WERI-Rb-1 (cell line): ENCODE measurements around the gene MAPT.

Experiments
- DNase-seq: peaks from one replicate; pipeline ENCODE4 v3.0.0-alpha.2; 2020
- H3K27ac ChIP-seq: fragments of 250-450 bp; sonication (Bioruptor Pico); 2 replicates; pipeline ENCODE4 v1.5.1; 2020; ENCODE audit warnings: mild to moderate bottlenecking, moderate library complexity
- H3K27me3 ChIP-seq: fragments of 250-450 bp; sonication (Bioruptor Pico); 2 replicates; pipeline ENCODE4 v1.5.1; 2021; ENCODE audit warnings: mild to moderate bottlenecking, low read depth, moderate library complexity; ENCODE audit not compliant: insufficient read depth, severe bottlenecking
- H3K36me3 ChIP-seq: fragments of 250-450 bp; sonication (Bioruptor Pico); 2 replicates; pipeline ENCODE4 v1.5.1; 2020; ENCODE audit warnings: mild to moderate bottlenecking, moderate library complexity
- H3K4me3 ChIP-seq: 2 replicates; pipeline ENCODE4 v1.5.1; 2011; ENCODE audit warnings: low read depth, mild to moderate bottlenecking, control low read depth, low read length
- H3K9me3 ChIP-seq: fragments of 250-450 bp; sonication (Bioruptor Pico); 2 replicates; pipeline ENCODE4 v1.5.1; 2021; ENCODE audit warnings: mild to moderate bottlenecking, moderate library complexity; ENCODE audit not compliant: severe bottlenecking
- TF ChIP-seq, protein P1 (sequence below): IDR thresholded peaks from 2 replicates; pipeline ENCODE4 v1.5.1; 2011; ENCODE audit warnings: low read depth, mild to moderate bottlenecking, control low read depth, inconsistent platforms, low read length

Gene MAPT

GRCh38 chr17:45965812-45966211, 71.5 kb downstream of the MAPT start:
- DNase-seq, result no peak
- TF ChIP-seq, protein P1, sequence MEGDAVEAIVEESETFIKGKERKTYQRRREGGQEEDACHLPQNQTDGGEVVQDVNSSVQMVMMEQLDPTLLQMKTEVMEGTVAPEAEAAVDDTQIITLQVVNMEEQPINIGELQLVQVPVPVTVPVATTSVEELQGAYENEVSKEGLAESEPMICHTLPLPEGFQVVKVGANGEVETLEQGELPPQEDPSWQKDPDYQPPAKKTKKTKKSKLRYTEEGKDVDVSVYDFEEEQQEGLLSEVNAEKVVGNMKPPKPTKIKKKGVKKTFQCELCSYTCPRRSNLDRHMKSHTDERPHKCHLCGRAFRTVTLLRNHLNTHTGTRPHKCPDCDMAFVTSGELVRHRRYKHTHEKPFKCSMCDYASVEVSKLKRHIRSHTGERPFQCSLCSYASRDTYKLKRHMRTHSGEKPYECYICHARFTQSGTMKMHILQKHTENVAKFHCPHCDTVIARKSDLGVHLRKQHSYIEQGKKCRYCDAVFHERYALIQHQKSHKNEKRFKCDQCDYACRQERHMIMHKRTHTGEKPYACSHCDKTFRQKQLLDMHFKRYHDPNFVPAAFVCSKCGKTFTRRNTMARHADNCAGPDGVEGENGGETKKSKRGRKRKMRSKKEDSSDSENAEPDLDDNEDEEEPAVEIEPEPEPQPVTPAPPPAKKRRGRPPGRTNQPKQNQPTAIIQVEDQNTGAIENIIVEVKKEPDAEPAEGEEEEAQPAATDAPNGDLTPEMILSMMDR, result no peak
- Histone ChIP-seq H3K36me3 (no peaks in the 10 kb centered on the region), H3K27me3 (no peaks in the 10 kb centered on the region), H3K4me3 (no peak overlapping the region), H3K9me3 (no peaks in the 10 kb centered on the region), H3K27ac (no peak overlapping the region)

DNA sequence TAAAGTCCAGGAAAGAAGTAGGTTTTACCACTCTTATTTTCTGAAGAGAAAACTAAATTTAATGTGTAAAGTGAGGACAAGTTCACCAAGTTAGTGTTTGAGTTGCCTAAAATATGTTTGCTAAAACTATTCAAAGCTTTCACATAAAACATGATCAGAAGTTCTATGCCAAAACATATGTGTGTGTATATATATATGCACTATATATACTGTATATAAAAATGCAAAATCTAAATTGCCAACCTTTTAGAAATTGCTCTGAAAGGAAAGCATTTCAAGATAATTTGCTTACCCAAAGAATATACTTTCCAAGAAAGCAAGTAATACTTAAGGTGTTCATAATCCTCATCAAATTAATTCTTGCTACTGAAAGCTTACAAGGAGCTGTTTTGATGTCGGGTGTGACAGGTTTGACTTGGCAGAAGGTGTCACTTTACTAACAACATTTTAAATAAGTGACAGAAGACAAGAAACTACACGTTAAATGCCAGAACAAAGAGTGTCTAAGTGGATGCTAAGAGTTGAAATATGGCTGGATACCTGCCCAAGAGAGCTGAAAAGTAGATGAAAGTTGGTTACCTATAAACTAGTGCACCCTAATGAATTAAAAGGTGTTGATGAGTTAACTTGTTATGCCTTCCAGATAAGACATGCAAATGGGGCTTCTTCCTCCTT, 72.4 kb downstream of the MAPT start:
- no peak for DNase-seq
- no peaks in the 10 kb centered on the region for H3K27me3 ChIP-seq
- TF ChIP-seq, protein P1, result no peak
- H3K36me3 ChIP-seq, result no peaks in the 10 kb centered on the region
- H3K4me3 ChIP-seq, result no peak overlapping the region
- H3K9me3 ChIP-seq, result no peaks in the 10 kb centered on the region
- no peak overlapping the region for H3K27ac ChIP-seq

GRCh38 chr17:45967378-45967777, 73.0 kb downstream of the MAPT start:
- H3K36me3 ChIP-seq, result no peaks in the 10 kb centered on the region
- DNase-seq, result no peak

GRCh38 chr17:45968732-45969131, 74.4 kb downstream of the MAPT start:
- Histone ChIP-seq H3K36me3 (no peaks in the 10 kb centered on the region), H3K27me3 (no peaks in the 10 kb centered on the region), H3K4me3 (no peak overlapping the region), H3K9me3 (no peaks in the 10 kb centered on the region), H3K27ac (no peak overlapping the region)
- TF ChIP-seq, protein P1, result no peak
- DNase-seq, result no peak

More at GRCh38 chr17:45967378-45967777, 73.0 kb downstream of the MAPT start:
- Histone ChIP-seq H3K27ac (no peak overlapping the region), H3K9me3 (no peaks in the 10 kb centered on the region), H3K4me3 (no peak overlapping the region), H3K27me3 (no peaks in the 10 kb centered on the region)
- TF ChIP-seq, protein P1, result no peak

- Histone ChIP-seq H3K27ac (no peak overlapping the region), H3K4me3 (no peak overlapping the region), H3K9me3 (no peaks in the 10 kb centered on the region), H3K36me3 (no peaks in the 10 kb centered on the region), H3K27me3 (no peaks in the 10 kb centered on the region)
- no peak for DNase-seq
- TF ChIP-seq, protein P1, result no peak
These were observed 75.4 kb downstream of the MAPT start for GRCh38 chr17:45969726-45970125.

DNA sequence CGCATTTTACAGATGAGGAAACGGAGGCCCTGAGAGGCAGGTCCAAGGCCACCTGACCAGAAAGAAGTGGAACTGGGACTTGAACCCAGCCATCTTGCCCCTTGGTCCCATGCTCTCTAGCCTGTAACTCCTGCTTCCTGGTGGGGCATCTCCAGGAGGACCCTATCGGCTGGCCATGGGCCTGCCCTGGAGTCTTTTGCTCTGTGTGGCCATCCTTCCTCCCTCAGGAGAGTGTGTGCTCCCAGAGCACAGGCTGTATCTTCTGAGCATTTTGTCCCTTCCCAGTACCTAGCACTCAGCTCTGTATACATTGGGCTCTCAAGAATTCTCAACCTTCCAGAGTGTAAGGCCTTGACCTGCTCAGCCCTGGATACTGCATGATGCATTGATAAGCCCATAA, 76.3 kb downstream of the MAPT start:
- no peak overlapping the region for H3K4me3 ChIP-seq
- DNase-seq, result no peak
- no peaks in the 10 kb centered on the region for H3K36me3 ChIP-seq
- H3K27me3 ChIP-seq, result no peaks in the 10 kb centered on the region
- TF ChIP-seq, protein P1, result no peak
- no peak overlapping the region for H3K27ac ChIP-seq
- no peaks in the 10 kb centered on the region for H3K9me3 ChIP-seq
